Activated T-cell treated with anti-CD3 and anti-CD28 coated beads for 4 hours (primary cell): ENCODE measurements around the gene XPNPEP1.
A peak's percentile ranks its signal among the peaks of the same experiment; 100 is the strongest.

Source experiments
- DNase-seq: peaks from one replicate; pipeline ENCODE4 v3.0.0-alpha.2; 2020

Gene XPNPEP1

DNA sequence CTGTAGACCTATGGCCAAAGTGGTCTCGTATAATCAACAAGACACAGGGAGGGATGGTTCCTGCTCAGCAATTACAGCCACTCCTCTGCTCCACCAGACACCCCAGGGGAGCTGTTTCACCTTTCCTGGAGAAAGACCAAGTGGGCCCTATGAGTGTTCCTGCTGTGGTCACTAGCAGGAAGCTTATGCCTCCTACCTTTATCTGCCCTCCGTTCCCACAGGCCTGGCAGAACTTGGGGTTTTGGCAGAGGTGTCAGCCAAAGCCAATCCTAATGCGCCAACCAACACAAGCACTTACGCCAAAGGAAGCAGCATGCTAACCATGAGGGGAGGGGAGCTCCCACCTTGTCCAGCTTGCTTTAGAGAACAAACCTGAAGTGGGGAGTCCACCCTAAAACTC, 31.2 kb downstream of the XPNPEP1 start:
- DNase-seq, result no peak

DNA sequence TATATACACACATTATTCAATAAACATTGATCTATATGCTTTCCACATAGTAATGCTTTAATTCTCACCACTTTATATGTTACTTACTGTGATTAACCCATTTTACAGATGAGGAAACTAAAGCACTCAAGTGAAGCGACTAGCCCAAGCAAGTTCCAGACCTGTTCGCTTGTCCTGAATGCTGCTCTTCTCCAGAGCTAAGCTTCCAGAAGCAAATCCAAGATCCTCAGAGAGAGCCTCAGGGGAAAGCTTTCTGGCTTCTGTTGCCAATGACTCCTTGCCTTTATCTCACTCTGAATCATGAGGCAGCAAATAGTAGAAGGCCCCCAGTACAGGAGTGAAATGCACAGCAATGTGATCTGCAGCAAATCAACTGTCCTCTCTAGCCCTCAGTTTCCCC, 32.2 kb downstream of the XPNPEP1 start:
- no peak for DNase-seq

DNA sequence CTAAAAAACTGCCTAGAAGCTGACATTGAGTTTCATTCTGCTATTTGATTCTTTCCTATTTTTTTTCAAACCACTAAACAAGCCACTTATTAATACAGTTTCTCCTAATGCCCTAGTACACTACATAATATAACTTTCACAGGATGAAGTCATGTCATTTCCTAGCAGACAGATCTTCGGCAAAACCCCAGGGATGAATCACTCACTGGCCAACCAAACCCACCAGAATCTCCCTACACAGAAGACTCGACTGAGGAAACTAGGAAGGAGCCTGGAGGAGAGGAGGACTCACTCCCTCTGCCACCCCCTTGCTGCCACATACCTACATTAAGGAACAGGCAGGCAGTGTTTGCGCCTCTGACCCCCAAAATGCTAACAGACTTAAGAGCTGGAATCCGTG, 33.4 kb downstream of the XPNPEP1 start:
- no peak for DNase-seq

DNA sequence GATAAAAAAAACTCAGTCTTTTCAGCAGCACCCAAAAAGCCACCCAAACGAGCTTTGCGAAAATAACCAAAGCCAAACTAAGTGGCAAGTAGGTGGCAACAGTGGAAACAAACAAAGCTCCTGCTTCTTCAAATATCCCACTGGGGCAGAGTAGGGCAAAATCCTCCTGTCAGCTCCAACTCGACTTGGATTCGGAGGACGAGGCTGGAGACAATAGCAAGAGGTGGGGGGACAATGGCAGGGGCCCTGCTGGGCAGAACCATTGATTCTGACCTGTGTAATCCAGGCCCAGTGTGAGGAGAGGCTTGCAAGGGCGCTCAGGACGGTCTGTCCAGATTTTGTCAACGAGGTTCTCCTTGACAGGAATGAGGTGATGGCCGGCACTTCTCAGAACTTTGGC, 35.5 kb downstream of the XPNPEP1 start:
- no peak for DNase-seq

DNA sequence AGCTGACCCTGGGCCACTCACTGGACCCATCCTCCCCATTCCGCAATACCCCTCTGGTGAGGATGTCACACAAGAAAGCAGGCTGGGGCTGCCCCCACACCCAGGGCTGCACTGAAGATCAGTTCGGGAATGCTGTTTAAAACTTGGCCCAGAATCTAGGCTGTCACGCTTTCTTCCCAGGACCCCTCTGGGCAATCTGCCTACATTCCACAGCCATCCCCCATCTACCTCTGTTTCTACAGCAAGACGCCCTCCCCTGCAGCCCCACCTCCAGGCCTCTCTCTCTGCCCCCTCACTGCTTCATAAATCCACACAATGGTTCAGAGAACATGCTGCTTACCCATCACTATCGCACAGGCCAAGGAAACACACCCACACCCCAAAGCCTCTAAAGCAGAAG, 36.1 kb downstream of the XPNPEP1 start:
- DNase-seq, result no peak

DNA sequence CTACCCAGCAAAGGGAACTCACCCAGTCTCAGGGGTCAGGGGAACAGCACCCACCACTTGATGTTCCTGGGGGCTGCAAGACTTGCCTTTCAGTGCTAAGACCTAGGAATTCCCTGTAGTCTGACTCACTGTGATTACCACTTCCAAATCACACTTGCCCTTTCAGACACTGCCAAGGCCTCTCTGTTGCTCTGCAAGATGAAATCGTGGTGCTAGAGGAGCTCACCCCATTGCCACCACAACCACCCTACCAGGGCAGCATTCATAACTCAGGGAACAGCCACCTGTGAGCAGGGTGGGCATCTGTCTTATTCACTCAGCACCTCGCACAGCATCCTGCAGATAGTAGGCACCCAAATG, 36.5 kb downstream of the XPNPEP1 start:
- DNase-seq, result no peak

DNA sequence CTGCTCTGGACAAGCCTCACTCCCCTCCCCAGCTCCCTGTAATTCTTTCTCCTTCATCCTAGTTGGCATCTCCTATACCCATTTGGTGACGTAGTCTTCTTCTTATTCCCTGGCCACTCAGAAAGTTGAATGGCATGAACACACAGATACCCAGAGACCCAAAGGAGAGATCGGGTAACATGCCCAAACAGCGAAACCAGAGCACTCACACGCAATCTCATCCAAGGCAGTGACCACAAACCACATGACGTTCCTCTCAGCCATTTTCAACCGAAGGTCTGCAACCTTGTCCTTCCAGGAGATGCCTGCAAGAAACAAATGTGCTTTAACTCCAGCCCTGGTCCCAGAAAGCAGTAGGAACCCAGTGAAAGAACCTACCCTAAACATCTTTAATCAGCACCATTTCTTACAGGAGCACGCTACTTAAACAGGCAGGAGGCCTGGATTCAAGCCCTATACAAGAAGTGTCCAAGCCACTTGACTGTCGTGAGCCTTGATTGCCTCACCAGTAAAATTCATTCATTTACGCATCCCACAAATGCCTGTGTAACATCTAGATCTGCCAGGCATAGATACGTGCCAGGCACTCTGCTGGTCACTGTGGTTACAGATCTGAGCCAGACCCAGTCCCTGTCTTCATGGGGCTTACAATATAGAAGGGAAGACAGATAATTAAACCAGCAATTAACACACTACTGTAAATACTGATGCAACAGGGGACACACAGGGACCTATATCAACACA, 37.1 kb downstream of the XPNPEP1 start:
- no peak for DNase-seq

DNA sequence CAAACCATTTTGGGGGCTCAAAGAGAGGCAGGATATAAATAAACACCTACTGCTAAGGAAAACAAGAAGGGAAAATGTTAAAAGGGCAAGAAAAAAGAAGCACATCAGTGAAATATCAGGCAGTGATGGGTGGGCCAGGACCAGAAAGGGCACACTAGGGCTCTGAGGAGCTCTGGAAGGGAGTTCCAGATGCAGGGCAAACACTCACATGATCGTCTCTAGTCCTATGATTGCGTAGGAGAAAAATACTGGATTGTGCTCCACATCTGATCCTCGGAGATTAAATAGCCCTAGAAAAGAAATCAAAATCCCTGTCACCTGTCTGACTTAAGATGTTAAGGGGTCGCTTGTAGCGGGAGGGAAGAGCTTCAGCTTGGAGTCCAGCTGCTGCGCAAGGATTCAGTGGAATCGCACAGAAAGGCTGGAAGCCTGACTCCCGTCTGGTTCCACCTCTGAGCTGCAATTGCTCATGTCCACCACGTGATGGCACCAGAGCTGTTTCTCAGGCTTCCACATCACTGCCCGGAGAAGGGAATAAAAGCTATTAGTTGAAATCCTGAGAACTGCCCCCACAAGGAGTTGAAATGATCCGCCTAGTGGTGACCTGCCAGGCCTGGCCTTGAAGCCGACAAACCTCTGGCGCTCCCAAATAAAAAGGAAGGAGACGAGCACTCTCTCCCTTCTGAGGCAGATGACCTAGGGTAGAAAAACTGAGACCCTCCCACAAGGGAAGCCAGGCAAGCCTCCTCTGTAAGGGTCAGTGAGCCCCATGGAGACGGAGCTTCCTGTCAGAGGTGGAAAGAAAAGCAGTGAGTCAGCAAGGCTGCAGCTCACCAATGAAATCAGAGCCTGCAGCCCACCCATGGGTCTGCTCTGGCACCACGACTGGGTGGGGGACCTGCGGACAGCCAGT, 39.2 kb downstream of the XPNPEP1 start:
- peak; percentile 60 for DNase-seq

DNA sequence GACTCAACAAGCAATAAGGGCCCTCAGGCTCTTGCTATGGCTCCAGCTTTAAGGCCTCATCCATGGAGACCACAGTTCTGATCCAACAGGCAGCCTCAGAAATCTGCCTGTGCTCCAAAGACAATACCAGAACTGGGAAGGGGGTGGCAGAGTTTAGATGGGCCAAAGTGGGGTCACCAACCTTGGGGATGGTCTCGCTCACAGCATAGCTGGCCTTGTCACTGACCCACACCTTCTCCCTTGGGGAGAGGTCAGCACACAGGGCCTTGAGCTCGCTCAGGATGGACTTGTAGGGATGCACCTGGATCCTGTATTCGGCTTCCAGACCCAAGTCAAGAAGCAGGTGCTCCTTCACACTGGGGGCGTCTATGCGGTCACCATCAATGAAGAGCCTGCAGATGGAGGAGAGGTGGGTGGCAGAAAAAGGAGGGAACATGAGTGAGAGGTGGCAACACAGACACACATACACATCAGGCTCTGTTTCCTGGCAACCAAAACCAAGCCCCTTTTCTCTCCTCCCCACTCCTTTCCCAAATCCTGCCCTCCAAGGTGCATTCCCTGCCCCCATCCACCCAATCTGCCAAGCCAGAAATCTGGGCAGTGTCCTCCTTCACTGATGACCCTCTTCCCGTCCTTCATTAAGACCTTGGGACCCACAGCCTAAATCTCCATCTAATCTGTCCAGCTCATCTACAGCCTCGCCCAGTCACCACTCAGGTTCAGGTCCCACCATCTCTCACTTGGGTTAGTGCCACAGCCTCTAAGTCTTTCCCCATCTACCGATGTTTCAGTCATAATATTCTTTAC, 40.9 kb downstream of the XPNPEP1 start:
- DNase-seq, result no peak

DNA sequence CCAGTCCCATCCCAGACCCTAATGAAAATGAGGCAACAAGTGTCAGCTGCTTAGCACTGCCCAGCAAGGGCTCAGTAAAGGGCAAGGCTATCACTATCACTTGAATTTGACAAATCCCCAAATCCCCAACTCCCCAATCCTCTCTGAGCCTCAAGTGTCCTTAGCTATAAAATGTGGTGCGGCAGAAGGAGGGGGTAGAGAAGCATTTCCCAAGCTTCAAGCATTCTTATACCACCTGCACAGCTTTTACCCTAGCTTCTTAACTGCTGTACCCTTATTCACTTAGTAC, 41.6 kb downstream of the XPNPEP1 start:
- no peak for DNase-seq

DNA sequence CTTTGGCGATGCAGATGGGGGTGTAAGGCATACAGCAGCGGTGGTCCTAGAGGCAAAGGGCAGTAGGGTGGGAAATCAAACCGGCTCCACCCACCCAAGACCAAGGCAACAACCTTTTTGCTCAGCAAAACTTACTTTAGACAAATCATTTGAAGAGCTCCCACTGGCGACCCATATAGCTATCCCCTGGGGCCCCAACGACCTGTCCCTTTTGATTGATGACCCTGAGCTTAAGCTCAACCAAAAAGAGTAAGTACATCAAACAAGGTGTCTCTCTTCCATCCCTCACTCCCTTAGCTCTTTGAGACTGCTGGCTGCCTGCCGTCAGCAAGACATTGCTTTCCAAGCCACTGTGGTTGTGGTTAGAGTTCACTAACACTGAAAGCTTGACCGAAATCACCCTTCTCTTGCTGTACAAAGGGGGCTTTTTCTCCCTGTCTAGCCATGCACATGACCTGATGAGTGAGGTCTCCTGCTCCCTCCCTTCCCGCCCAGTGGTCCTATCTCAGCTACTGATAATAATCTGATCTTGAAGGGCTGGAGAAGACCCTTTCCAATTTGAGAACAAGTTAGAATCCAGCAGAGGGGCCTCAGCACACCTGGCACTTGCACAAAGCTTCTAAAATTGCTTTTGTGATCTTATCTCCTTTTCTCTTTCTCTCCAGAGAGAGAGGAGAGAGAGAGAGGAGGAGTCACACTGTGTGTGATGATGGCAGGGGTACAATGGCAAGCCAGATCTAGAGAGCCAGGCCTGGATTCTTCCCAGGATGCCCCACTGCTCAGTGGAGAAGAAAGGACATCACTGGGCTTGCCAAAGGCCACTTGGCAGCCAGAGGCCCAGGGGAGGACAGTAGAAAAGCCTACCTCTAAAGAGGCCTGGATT, 42.2 kb downstream of the XPNPEP1 start:
- DNase-seq, result no peak

DNA sequence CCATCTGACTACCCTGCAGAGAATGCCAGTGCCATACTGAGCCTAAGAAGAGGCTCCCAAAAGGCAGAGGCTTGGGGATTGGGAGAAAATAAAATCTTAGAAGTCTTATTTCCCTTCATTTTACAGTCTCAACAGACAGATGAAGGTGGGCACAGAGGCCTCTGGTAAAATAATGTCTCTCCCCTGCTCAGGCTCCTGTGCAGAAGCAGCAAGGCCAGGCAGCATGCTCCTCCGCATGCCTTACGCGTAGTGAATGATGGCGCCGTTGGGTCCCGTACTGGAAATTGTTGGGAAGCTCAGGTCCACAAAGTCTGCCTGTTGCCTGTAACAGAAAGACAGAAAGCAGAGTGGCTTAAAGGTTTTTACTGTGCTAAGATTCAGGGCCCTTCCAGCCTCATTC, 45.8 kb downstream of the XPNPEP1 start:
- no peak for DNase-seq

DNA sequence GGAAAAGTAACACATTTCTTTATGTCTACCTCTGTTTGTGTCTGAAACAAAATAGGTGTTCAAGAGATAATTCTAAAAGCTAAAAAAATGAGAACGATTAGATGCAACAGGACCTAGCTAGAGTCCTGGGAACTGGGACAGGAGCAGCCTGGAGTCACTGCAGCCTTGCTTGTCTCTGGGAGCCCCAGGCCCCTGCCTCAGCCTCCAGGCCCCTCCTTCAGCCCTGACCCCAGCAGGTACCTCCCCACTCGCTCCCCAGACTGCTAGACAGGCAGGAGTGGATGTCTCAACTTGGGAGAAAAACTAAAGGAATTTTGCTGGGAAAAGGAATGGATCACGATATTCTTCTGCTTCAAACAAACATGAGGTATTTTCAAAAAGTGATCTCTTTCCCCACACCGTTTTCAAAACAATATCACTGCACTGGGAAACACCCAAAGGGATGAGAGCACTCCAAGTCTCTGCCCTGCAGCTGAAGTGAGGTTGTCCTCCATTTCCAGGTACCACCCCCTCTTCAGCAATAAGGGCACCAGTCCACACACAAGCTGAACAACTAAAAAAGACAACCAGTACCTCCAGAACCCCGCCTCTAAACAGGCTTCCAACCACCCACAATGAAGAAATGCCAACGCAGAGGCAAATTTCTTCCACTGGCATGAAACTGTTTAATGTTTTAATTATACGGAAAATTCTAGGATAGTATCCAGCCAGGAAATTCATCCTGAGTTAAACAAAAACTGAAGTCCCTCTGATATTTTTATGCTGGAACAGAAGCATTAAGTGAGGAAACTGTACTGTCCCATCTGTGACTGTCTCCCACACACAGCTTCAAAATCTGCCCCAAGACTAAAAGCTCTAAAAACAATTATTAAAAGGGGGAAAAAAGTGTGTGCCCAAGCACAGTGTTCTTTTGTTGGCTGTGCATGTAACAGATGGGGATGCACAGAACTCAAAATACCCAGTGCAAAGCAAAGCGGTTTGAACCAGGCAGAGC, 47.2 kb downstream of the XPNPEP1 start:
- no peak for DNase-seq

DNA sequence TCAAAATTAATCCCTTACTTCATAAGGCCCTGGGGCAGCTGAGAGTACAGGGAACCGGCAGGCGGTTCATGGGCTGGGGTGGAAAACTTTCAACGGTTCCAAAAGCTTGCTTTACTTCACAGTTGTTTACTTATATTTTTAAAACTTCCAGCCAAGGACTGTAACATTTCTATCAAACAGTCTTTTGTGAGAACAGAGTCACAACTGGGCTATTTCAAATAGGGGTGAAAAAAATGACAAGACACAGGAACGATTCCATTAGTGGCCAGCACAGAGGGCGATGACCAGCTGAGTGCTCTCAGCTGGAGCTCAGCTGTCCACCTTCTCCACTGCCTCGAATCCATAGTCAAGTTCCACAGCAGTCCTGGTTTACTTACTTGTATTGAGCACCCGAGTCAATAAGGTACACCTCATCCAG, 48.2 kb downstream of the XPNPEP1 start:
- no peak for DNase-seq

DNA sequence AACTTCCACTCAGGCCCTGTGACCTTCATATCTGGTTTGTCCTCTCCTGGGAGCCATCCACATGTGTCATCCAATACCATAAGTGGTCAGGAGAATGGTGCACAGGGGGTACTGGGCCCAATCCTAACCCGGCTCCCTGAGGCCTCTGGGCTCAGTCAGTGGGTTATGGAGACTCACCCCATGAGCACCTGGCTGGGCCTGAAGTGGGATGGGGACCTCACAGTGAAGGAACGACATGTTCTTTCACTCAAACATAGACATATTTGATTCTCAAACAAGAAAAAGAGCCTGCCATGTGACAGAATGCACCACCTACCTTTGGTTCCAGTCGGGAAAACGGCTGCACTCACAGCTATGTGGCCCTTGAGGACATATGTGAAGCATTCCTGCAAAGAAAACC, 51.8 kb downstream of the XPNPEP1 start:
- no peak for DNase-seq

DNA sequence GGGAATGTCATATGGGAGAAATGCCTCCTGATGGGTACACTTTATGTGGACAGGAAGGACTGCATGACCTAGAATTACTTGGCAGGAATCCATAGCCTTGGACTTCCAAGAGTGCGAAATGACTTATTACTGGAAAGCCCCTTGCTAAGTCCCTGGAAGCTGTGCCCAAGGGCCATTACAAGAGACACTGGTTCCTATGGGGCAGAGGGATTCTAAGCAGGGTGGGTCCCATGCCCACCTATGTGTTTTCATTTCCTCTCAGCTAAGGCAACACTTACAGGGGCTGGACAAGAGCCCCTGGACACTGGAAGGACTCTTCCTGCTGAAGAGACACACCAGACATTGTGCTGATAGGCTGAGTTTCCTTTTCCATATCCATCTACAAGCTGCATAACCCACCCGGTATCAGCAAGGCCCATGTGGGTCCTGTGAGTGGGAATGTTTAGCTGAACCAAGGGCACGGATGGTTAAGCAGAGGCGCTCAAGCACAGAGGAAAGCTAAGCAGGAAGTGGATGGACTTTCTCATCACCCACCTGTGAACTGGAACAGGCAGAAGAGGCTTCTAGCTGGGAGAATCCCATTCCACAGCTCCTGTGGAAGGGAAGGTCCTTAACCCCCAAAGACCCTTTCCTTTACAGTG, 56.2 kb downstream of the XPNPEP1 start:
- DNase-seq, result no peak

DNA sequence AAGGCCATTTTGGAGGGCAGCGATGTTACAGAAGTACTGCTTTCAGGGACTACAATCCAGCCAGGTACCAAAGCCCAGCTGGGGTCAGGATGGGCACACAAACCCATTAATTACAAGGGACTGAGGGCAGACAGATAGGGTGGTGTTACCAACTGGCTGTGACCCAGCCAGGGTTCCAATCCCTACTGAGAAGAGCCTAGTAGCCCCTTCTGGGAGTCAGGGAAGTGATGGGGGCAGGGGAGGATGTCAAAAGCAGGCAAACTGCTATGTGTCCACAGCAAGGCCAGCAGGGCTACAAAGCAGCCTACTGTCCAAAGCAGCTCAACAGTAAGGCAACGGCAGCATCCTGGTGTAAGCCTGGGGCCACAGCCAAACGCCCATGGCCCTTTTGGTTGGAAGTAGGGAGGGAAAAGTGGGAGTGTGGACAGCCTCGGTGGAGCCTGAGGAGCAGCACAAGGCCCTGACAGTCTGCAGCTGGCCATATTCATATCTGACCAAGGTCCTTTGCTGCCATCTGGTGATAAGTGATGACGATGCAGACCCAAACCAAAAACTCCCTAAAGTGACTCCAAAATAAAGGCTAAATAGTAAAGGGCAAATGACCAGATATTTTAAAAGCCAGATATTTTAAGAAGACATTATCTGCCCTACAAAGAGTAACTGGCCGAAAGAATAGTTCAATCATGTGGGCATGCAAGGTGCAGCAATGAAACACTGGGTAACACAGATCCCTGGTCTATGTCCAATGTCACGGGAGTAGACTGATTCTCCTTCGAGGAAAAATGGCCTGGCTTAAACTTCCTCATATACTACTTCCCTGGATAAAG, 56.9 kb downstream of the XPNPEP1 start:
- no peak for DNase-seq

DNA sequence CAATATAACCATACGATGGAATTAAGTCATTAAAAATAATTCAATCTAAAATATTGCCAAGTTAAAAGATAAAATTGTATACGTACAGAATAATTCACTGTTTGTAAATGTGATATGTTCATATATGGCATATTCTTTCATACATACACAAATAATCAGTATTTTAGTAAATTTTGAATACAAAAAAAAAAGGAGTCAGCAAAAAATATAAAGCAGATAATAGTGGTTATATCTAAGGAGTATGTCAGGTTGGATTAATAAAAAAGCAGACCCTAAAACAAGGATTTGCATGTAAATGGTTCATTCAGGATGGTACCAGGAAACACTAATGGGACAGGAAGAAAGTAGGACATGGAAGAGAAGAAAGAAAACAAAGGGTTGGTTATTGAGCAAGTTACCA, 59.5 kb downstream of the XPNPEP1 start:
- no peak for DNase-seq

DNA sequence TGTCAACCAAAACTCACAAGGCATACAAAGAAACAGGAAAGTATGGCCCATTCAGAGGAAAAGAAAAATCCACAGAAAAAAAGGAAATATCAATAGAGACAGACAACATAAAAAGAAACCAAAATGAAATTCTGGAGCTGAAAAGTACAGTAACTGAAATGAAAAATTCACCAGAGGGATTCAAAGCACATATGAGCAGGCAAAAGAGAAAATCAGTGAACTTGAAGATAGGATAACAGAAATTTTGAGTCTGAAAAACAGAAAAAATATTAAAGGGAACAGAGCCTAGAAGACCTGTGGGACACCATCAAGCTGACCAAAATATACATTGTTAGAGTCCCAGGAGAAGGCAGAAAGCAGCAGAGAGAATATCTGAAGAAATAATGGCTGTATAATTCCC, 60.6 kb downstream of the XPNPEP1 start:
- no peak for DNase-seq

DNA sequence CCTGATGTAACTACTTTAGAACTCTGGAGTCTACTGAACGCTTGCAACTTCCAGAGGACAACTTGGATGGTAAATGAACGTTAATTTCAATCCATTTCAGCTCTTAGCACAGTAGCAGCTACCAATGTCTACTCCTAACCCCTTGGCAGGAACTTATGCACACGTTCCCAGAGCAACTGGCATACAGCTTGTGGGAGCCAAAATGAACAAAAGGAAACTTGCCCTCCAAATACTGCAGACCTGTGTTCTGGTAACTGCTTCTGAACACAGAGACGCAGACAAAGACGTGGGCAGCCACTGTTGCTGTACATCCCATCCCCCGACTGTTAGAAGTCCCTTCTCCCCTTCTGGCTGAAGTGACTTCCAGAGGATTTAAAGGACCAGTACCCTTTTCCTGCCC, 61.3 kb downstream of the XPNPEP1 start:
- DNase-seq, result no peak
